ENCODE measurements around the gene TUBGCP2.

DNA sequence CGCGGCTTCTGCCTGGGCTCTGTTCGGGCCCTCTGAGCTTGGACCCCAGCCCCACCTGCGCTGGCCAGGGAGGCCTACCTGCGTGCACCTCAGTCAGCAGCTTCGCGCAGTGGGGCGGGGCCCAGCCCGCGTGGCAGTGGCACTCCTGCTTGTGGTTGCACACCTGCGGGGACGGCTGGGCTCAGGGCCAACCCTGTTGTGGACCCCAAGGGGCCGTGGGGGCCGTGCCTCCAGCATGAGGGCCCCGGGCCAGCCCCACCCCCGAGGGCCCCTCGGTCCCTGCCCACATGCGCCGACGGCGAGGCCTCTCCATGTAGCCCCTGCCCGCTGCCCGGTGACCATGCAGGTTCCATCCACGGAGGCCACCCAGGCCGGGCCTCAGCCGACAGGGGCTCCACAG is 39.3 kb downstream of the TUBGCP2 start:
- TF ChIP-seq, protein P1, sequence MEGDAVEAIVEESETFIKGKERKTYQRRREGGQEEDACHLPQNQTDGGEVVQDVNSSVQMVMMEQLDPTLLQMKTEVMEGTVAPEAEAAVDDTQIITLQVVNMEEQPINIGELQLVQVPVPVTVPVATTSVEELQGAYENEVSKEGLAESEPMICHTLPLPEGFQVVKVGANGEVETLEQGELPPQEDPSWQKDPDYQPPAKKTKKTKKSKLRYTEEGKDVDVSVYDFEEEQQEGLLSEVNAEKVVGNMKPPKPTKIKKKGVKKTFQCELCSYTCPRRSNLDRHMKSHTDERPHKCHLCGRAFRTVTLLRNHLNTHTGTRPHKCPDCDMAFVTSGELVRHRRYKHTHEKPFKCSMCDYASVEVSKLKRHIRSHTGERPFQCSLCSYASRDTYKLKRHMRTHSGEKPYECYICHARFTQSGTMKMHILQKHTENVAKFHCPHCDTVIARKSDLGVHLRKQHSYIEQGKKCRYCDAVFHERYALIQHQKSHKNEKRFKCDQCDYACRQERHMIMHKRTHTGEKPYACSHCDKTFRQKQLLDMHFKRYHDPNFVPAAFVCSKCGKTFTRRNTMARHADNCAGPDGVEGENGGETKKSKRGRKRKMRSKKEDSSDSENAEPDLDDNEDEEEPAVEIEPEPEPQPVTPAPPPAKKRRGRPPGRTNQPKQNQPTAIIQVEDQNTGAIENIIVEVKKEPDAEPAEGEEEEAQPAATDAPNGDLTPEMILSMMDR (IDR thresholded peaks at IDR 0.05): no peak
- no peak for TF ChIP-seq POLR2A (IDR thresholded peaks at IDR 0.05)
